WERI-Rb-1 (cell line): ENCODE data around the gene PRODH.

Source experiments
- DNase-seq: peaks from one replicate; pipeline ENCODE4 v3.0.0-alpha.2; 2020
- H3K27ac ChIP-seq: fragments of 250-450 bp; sonication (Bioruptor Pico); 2 replicates; pipeline ENCODE4 v1.5.1; 2020; ENCODE audit warnings: mild to moderate bottlenecking, moderate library complexity
- H3K27me3 ChIP-seq: fragments of 250-450 bp; sonication (Bioruptor Pico); 2 replicates; pipeline ENCODE4 v1.5.1; 2021; ENCODE audit warnings: mild to moderate bottlenecking, low read depth, moderate library complexity; ENCODE audit not compliant: insufficient read depth, severe bottlenecking
- H3K36me3 ChIP-seq: fragments of 250-450 bp; sonication (Bioruptor Pico); 2 replicates; pipeline ENCODE4 v1.5.1; 2020; ENCODE audit warnings: mild to moderate bottlenecking, moderate library complexity
- H3K4me3 ChIP-seq: 2 replicates; pipeline ENCODE4 v1.5.1; 2011; ENCODE audit warnings: low read depth, mild to moderate bottlenecking, control low read depth, low read length
- H3K9me3 ChIP-seq: fragments of 250-450 bp; sonication (Bioruptor Pico); 2 replicates; pipeline ENCODE4 v1.5.1; 2021; ENCODE audit warnings: mild to moderate bottlenecking, moderate library complexity; ENCODE audit not compliant: severe bottlenecking
- TF ChIP-seq, protein P1 (sequence below): IDR thresholded peaks from 2 replicates; pipeline ENCODE4 v1.5.1; 2011; ENCODE audit warnings: low read depth, mild to moderate bottlenecking, control low read depth, inconsistent platforms, low read length

PRODH gene

GRCh38 chr22:18978506-18978905 is 42.4 kb upstream of the PRODH start:
- no peaks in the 10 kb centered on the region for H3K9me3 ChIP-seq
- H3K27ac ChIP-seq: no peak overlapping the region
- H3K27me3 ChIP-seq: no peaks in the 10 kb centered on the region
- TF ChIP-seq, protein P1, sequence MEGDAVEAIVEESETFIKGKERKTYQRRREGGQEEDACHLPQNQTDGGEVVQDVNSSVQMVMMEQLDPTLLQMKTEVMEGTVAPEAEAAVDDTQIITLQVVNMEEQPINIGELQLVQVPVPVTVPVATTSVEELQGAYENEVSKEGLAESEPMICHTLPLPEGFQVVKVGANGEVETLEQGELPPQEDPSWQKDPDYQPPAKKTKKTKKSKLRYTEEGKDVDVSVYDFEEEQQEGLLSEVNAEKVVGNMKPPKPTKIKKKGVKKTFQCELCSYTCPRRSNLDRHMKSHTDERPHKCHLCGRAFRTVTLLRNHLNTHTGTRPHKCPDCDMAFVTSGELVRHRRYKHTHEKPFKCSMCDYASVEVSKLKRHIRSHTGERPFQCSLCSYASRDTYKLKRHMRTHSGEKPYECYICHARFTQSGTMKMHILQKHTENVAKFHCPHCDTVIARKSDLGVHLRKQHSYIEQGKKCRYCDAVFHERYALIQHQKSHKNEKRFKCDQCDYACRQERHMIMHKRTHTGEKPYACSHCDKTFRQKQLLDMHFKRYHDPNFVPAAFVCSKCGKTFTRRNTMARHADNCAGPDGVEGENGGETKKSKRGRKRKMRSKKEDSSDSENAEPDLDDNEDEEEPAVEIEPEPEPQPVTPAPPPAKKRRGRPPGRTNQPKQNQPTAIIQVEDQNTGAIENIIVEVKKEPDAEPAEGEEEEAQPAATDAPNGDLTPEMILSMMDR: no peak
- no peak overlapping the region for H3K4me3 ChIP-seq
- DNase-seq: no peak
- H3K36me3 ChIP-seq: no peaks in the 10 kb centered on the region; the same call in none of the 2 replicates

- DNase-seq: no peak
- Histone ChIP-seq H3K4me3 (no peak overlapping the region), H3K27me3 (no peaks in the 10 kb centered on the region), H3K36me3 (no peaks in the 10 kb centered on the region; the same call in none of the 2 replicates), H3K9me3 (no peaks in the 10 kb centered on the region), H3K27ac (no peak overlapping the region)
- TF ChIP-seq, protein P1: no peak
Measured at GRCh38 chr22:18977824-18978425, 41.8 kb upstream of the PRODH start.

GRCh38 chr22:18976197-18976751 is 40.2 kb upstream of the PRODH start:
- Histone ChIP-seq H3K27ac (no peak overlapping the region), H3K9me3 (no peaks in the 10 kb centered on the region), H3K36me3 (no peaks in the 10 kb centered on the region; the same call in none of the 2 replicates), H3K27me3 (no peaks in the 10 kb centered on the region), H3K4me3 (no peak overlapping the region)
- TF ChIP-seq, protein P1: no peak
- DNase-seq: no peak

- Histone ChIP-seq H3K27me3 (no peaks in the 10 kb centered on the region), H3K4me3 (no peak overlapping the region), H3K36me3 (no peaks in the 10 kb centered on the region; the same call in none of the 2 replicates), H3K9me3 (no peaks in the 10 kb centered on the region), H3K27ac (no peak overlapping the region)
- TF ChIP-seq, protein P1: no peak
- DNase-seq: no peak
Measured at GRCh38 chr22:18975434-18976196, 39.5 kb upstream of the PRODH start.

DNA sequence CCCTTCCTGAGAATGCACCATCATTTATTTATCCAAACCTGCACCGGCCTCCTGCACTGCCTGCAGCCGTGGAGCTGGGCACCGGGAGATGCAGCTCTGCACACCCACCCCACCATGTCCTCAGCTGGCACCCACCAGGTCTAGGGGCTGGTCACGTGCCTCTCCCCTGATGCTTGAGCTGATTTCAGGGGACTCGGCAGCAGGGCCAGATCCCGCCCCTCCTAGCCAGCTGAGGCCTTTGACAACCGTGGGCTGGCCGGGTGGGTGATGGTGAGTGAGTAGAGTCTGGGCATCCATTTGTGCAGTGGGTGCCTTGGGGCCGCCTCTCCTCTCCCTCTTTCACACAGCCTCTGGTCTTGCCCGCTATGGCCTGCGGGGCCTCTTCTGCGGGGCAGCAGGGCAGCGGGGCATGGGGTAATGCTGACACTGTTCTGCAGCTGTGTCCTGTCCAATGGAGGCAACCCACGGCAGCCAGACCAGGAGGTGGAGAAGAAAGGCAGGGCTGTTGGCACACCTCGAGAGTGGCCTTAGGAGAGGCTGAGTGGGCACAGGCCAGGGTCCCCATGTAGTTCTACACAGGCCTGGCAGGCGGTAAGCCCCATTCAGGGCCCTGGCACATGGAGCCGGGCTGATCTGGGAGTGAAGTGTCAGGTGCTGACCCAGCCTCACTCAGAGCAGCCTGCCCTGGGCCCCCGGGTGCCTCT is 38.5 kb upstream of the PRODH start:
- Histone ChIP-seq H3K27me3 (no peaks in the 10 kb centered on the region), H3K9me3 (no peaks in the 10 kb centered on the region), H3K36me3 (no peaks in the 10 kb centered on the region; the same call in none of the 2 replicates), H3K27ac (no peak overlapping the region), H3K4me3 (no peak overlapping the region)
- no peak for DNase-seq
- TF ChIP-seq, protein P1: no peak
